LoVo (cell line): Measurements from ENCODE around the gene PSME3IP1.
"Not testable (repeated sequence)": the region's sequence is repeated elsewhere in the genome, so short reads cannot be mapped to it uniquely, and the experiment has no call there.

Experiments
- DNase-seq: peaks from one replicate; pipeline ENCODE4 v3.0.0-alpha.2; 2016; ENCODE audit warnings: low spot score

Gene PSME3IP1

GRCh38 chr16:57123974-57124674 is 61.7 kb downstream of the PSME3IP1 start:
- no peak for DNase-seq

GRCh38 chr16:57123216-57123973 is 62.4 kb downstream of the PSME3IP1 start:
- DNase-seq = no peak

GRCh38 chr16:57118461-57119084 is 67.3 kb downstream of the PSME3IP1 start:
- DNase-seq = no peak

- DNase-seq = no peak
Measured at GRCh38 chr16:57115514-57116182, 70.2 kb downstream of the PSME3IP1 start.

GRCh38 chr16:57115168-57115513 is 70.7 kb downstream of the PSME3IP1 start:
- DNase-seq = no peak

GRCh38 chr16:57113664-57114063 is 72.2 kb downstream of the PSME3IP1 start:
- DNase-seq = no peak

- DNase-seq = no peak
Measured at GRCh38 chr16:57113042-57113453, 72.8 kb downstream of the PSME3IP1 start.

GRCh38 chr16:57112403-57113041 is 73.3 kb downstream of the PSME3IP1 start:
- no peak for DNase-seq

GRCh38 chr16:57111420-57111819 is 74.4 kb downstream of the PSME3IP1 start:
- DNase-seq = no peak

- no peak for DNase-seq
Measured at GRCh38 chr16:57110937-57111336, 74.9 kb downstream of the PSME3IP1 start.

GRCh38 chr16:57109259-57110105 is 76.4 kb downstream of the PSME3IP1 start:
- DNase-seq = not testable (repeated sequence)

GRCh38 chr16:57108432-57108831 is 77.4 kb downstream of the PSME3IP1 start:
- no peak for DNase-seq

GRCh38 chr16:57107321-57107922 is 78.4 kb downstream of the PSME3IP1 start:
- DNase-seq = no peak

GRCh38 chr16:57106767-57107166 is 79.1 kb downstream of the PSME3IP1 start:
- DNase-seq = no peak

- no peak for DNase-seq
Measured at GRCh38 chr16:57105184-57105583, 80.7 kb downstream of the PSME3IP1 start.

GRCh38 chr16:57104706-57105105 is 81.1 kb downstream of the PSME3IP1 start:
- no peak for DNase-seq

GRCh38 chr16:57102888-57103851 is 82.7 kb downstream of the PSME3IP1 start:
- DNase-seq = no peak
